ENCODE data around the gene EPGN. TPM values are rescaled to one million over a fixed set of nuclear protein-coding genes. Genes with fewer than 3 reads are reported as not detected.

Gene EPGN
- total and polyA plus RNA-seq, 9 donors, result 0.18 to 6.5 (median 0.34) TPM; not detected in 3

DNA sequence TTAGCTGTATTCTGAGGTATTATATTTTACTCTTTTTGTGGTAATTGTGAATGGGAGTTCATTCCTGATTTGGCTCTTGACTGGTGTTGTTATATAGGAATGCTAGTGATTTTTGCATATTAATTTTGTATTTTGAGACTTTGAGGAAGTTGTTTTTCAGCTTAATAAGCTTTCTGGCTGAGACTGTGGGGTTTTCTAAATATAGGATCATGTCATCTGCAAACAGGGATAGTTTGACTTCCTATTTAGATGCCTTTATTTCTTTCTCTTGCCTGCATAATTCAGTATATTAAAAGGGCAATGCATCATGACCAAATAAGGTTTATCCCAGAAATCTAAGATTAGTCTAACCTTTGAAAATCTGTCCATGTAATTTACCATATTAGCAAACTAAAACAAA, 44.7 kb upstream of the EPGN start:
- Histone ChIP-seq H3K4me1 (ENCODE audit: insufficient read depth) (no peaks in the 10 kb centered on the region), H3K27ac (no peak overlapping the region), H3K36me3 (no peaks in the 10 kb centered on the region), H3K4me3 (no peak overlapping the region), H3K27me3 (no peaks in the 10 kb centered on the region), H3K9me3 (no peaks in the 10 kb centered on the region)
- TF ChIP-seq, protein P1, sequence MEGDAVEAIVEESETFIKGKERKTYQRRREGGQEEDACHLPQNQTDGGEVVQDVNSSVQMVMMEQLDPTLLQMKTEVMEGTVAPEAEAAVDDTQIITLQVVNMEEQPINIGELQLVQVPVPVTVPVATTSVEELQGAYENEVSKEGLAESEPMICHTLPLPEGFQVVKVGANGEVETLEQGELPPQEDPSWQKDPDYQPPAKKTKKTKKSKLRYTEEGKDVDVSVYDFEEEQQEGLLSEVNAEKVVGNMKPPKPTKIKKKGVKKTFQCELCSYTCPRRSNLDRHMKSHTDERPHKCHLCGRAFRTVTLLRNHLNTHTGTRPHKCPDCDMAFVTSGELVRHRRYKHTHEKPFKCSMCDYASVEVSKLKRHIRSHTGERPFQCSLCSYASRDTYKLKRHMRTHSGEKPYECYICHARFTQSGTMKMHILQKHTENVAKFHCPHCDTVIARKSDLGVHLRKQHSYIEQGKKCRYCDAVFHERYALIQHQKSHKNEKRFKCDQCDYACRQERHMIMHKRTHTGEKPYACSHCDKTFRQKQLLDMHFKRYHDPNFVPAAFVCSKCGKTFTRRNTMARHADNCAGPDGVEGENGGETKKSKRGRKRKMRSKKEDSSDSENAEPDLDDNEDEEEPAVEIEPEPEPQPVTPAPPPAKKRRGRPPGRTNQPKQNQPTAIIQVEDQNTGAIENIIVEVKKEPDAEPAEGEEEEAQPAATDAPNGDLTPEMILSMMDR (IDR thresholded peaks at IDR 0.05), result no peak
- TF ChIP-seq EP300 (IDR thresholded peaks at IDR 0.05) (no peak), POLR2A (IDR thresholded peaks at IDR 0.05) (no peak)
- intact Hi-C loops (cut with DNase I), result no loop called here
- no peak for DNase-seq

DNA sequence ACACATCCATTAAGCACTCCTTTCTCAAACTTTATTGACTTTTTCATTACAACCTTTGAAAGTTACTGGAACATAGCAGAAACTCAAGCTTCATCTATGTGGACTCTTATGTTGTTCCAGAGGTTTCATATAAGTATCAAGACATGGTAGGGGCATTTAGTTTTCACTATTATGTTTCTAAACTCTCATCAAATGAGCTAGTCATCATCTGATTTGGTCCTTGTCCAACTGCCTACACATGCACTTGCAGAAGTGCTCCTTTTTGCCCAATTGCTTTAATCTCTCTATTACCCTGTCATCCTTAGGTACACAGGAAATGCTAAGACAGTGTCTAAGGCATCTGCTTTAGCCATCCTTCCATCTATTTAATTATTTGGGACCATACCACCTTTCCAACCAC, 42.2 kb upstream of the EPGN start:
- Histone ChIP-seq H3K27ac (no peak overlapping the region), H3K4me1 (ENCODE audit: insufficient read depth) (no peaks in the 10 kb centered on the region), H3K9me3 (no peaks in the 10 kb centered on the region), H3K36me3 (no peaks in the 10 kb centered on the region), H3K4me3 (no peak overlapping the region), H3K27me3 (no peaks in the 10 kb centered on the region)
- intact Hi-C loops (cut with DNase I), result no loop called here
- TF ChIP-seq POLR2A (IDR thresholded peaks at IDR 0.05) (no peak), EP300 (IDR thresholded peaks at IDR 0.05) (no peak)
- TF ChIP-seq, protein P1 (IDR thresholded peaks at IDR 0.05), result no peak
- DNase-seq, result no peak

DNA sequence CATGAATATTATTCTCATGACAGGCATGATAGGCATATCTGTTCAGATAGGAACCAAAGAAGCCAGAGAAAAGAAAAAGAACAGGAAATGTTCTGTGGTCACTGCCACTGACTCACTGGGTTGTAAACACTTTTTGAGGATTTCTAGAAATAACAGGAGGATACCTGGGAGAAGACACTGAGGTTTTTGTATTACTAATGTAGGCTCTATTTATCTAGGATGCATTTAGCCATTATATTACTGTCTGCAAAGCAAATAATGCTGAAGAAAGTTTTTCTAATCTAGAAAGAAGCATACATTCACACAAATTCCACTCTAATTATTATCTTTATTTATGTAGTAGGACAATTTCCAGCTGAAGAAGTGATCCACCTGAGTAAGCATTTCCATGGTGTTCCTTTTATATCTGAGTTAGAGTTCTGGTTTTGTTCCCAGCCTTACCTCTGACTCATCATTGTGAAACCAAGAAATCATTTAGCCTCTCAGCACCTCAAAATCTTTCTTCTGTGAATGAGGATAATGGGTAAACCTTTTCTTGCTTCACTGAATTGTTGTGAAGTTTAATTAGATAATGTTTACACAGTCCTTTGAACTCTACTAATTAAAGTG, 40.2 kb upstream of the EPGN start:
- no peak for TF ChIP-seq POLR2A (IDR thresholded peaks at IDR 0.05)
- TF ChIP-seq, protein P1 (IDR thresholded peaks at IDR 0.05), result no peak
- no peak for TF ChIP-seq EP300 (IDR thresholded peaks at IDR 0.05)
- H3K4me3 ChIP-seq, result no peak overlapping the region
- no peaks in the 10 kb centered on the region for H3K9me3 ChIP-seq
- no peak for DNase-seq
- H3K4me1 ChIP-seq (ENCODE audit: insufficient read depth), result no peaks in the 10 kb centered on the region
- no peaks in the 10 kb centered on the region for H3K36me3 ChIP-seq
- intact Hi-C loops (cut with DNase I), result no loop called here
- H3K27ac ChIP-seq, result no peak overlapping the region
- H3K27me3 ChIP-seq, result no peaks in the 10 kb centered on the region

DNA sequence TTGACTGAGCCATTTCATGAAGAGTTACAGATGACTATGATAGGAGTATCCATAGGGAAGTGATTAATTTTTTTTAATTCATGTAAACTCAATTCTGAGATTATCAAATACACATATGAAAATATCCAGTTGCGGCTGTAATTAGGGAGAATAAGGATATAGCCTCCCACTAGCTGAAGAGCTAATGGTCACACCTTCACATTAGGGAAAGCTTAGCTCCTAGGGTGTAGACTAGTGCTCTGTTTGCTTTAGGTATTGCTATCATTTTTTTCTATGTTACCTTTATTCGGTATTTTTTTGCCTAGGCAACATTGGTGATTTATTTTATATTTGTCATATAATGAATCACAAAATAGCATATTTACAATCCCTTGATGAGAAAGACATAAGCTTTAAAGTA, 39.6 kb upstream of the EPGN start:
- no peaks in the 10 kb centered on the region for H3K27me3 ChIP-seq
- intact Hi-C loops (cut with DNase I), result no loop called here

More for the DNA sequence above, 39.6 kb upstream of the EPGN start:
- H3K36me3 ChIP-seq, result no peaks in the 10 kb centered on the region
- 79 to 80% (median 79%) methylated on average over 2 of the region's 2 CpGs for WGBS, 3 donors
- no peak overlapping the region for H3K4me3 ChIP-seq
- no peaks in the 10 kb centered on the region for H3K9me3 ChIP-seq
- no peaks in the 10 kb centered on the region for H3K4me1 ChIP-seq (ENCODE audit: insufficient read depth)
- TF ChIP-seq POLR2A (IDR thresholded peaks at IDR 0.05) (no peak), EP300 (IDR thresholded peaks at IDR 0.05) (no peak)
- TF ChIP-seq, protein P1 (IDR thresholded peaks at IDR 0.05), result no peak
- no peak for DNase-seq
- H3K27ac ChIP-seq, result no peak overlapping the region
